ENCODE measurements around the gene ITPK1.

DNA sequence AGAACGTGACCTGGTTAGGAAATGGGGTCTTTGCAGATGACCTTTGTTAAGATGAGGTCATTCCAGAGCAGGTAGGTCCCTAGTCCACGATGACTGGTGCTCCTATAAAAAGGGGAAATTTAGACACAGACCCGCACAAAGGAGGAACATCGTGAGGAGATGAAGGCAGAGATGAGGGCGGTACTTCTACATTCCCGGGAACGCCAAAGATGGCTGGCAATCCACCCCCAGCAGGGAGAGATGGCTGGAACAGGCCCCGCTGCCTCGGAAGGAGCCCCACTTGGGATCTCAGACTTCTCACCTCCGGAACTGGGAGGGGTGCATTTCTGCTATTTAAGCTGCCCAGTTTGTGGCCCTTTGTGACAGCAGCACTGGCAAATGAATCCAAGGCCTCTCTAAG is 85.0 kb downstream of the ITPK1 start:
- TF ChIP-seq CTCF (IDR thresholded peaks at IDR 0.05) = no peak
- no peak for TF ChIP-seq POLR2A (IDR thresholded peaks at IDR 0.05; ENCODE audit: low read depth)
- no peak for TF ChIP-seq POLR2AphosphoS5 (IDR thresholded peaks at IDR 0.05)
- no peak for TF ChIP-seq EP300 (IDR thresholded peaks at IDR 0.05)

Measured in esophagus muscularis mucosa (tissue), 4 donors.